GM03348 (cell line): ENCODE measurements around the gene COL6A5.

ENCODE experiments used
- DNase-seq: peaks from one replicate; pipeline ENCODE4 v3.0.0; 2012; ENCODE audit warnings: low spot score

The COL6A5 gene

GRCh38 chr3:130517602-130518001, 172.1 kb downstream of the COL6A5 start:
- no peak for DNase-seq

GRCh38 chr3:130519754-130520153, 174.3 kb downstream of the COL6A5 start:
- DNase-seq, result no peak

GRCh38 chr3:130522399-130522798, 176.9 kb downstream of the COL6A5 start:
- no peak for DNase-seq

GRCh38 chr3:130527426-130527825, 182.0 kb downstream of the COL6A5 start:
- no peak for DNase-seq

GRCh38 chr3:130528120-130528519, 182.6 kb downstream of the COL6A5 start:
- no peak for DNase-seq

GRCh38 chr3:130529486-130530215, 184.2 kb downstream of the COL6A5 start:
- no peak for DNase-seq

- DNase-seq, result no peak
Measured at GRCh38 chr3:130533247-130533646, 187.8 kb downstream of the COL6A5 start.
